Panc1 (cell line): ENCODE data around the gene SCAMP1.

Experiments used
- CTCF ChIP-seq: fragments of 450-650 bp; IDR thresholded peaks from 2 replicates; pipeline ENCODE4 v1.5.1; 2017; ENCODE audit warnings: mild to moderate bottlenecking
- POLR2AphosphoS5 ChIP-seq: IDR thresholded peaks from 2 replicates; pipeline ENCODE4 v1.6.1; 2012; ENCODE audit warnings: mild to moderate bottlenecking, low read depth, low read length, moderate library complexity
- REST ChIP-seq, 2 experiments: IDR thresholded peaks; 2 replicates each; pipeline ENCODE4 v1.6.1; 2011 to 2012; ENCODE audit warnings: low read depth in 2 of 2, control low read depth in 1 of 2, low read length in 1 of 2, mild to moderate bottlenecking in 1 of 2, moderate library complexity in 1 of 2; ENCODE audit not compliant: insufficient read depth in 1 of 2

DNA sequence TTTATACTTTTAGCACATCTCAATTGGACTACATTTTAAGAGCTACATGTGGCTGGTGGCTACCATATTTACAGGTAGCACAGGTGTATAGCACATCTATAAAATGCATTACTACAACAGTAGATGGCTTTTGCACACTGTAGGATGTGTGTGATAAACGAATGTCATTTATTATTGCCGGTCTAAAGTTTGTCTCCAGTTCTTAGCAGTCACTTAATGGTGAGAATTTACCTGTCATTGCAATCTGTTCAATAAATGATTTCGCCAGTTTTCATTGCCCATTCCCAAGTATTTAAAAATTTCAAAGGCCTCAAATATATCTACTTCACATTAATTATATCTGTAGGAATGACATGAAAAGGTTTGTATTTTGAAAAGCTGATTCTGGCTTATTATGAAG is 15.9 kb downstream of the SCAMP1 start:
- TF ChIP-seq CTCF (no peak), POLR2AphosphoS5 (no peak), REST (IDR thresholded peaks at IDR 0.05; ENCODE audit: insufficient read depth in 1 of 2, low read depth in 2 of 2, low read length in 1 of 2) (no peak)
